Panc1 (cell line): ENCODE results near the gene SEH1L.

Experiments used
- CTCF ChIP-seq: fragments of 450-650 bp; IDR thresholded peaks from 2 replicates; pipeline ENCODE4 v1.5.1; 2017; ENCODE audit warnings: mild to moderate bottlenecking
- TCF7L2 ChIP-seq: IDR thresholded peaks from 2 replicates; pipeline ENCODE4 v1.6.1; 2011; ENCODE audit warnings: mild to moderate bottlenecking, low read depth, low read length, inconsistent platforms

GRCh38 chr18:12906119-12906518 lies 41.7 kb upstream of the SEH1L start:
- TF ChIP-seq CTCF (no peak), TCF7L2 (no peak)
